Tongue (tissue), 2 donors: ENCODE data around the gene BMP7. TPM values are rescaled to one million over a fixed set of nuclear protein-coding genes. Genes with fewer than 3 reads are reported as not detected.
A peak's percentile ranks its signal among the peaks of the same experiment; 100 is the strongest.

Experiments used
- DNase-seq: peaks from one replicate; pipeline ENCODE4 v3.0.0-alpha.2; 2015
- total RNA-seq: library from RNA; depleted of rRNA; stranded (reverse); fragments of >200 nt; gene quantifications from one replicate; pipeline ENCODE4 v1.2.3, GENCODE V29; 2014

BMP7 gene
- total RNA-seq: 16.0 TPM

GRCh38 chr20:57266291-57267157 is at the start of gene BMP7:
Gene BMP7 (minus strand): TSS chr20:57266641. CDS start chr20:57266122, 519 bp downstream.
- DNase-seq: peak; percentile 75

GRCh38 chr20:57315976-57316480 is 49.6 kb upstream of the BMP7 start:
- DNase-seq: no peak

DNA sequence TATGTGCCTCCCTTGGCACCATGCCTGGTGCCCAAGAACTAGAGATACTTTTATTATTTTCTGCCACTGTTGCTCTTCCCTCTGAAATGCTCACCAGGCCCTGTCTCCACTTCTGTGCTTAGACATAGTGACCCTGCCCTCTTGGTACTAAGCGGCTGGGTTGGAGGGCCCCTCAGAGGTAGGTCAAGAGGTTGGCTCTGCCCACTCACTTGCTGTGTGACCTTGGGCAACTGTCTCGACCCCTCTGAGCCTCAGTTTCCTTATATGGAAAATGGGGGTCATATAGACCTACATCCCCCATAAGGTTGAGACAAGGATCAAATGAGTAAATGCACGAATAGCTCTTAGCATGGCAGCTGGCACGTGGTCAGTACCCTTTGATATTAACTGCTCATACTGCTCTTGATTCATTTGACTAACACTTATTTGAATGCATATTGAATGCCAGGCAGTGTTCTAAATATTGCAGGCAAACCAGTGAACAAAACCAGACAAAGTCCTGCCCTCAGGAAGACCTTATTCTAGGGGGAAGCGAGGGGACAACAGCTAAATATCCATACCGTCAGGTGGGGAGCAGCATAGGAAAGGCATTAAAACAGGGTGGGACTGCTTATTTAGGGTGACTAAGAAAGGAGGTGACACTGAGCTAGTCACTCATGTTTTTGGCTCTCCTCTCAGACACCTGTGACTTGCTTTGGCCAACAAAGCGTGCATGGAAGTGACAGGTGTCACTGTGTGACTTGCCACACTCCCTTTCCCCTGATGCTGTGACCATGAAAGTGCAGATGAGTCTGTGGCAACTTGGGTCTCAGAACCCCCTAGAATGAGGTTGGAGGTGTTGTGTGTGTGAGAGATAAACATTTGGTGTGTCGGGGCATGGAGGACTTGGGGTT is 48.9 kb upstream of the BMP7 start:
- no peak for DNase-seq

DNA sequence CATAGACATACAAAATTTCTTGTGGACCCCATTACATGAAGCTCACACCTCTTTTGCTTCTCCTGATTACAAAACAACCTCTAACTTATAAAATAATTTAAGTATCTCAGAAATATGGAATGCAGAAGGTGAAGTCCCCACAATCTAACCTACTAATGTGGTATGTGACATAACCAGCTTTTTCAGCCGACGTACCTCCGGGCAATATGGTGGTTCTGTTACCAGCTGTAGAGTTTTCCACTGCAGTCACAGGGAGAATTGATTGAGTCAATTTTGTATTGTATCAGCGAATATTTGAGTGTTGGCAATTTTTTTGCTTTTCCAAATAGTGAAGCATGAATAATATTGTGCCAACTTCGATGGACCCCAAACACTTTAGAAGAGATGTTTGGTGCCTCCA is 47.5 kb upstream of the BMP7 start:
- no peak for DNase-seq

GRCh38 chr20:57313230-57313629 is 46.8 kb upstream of the BMP7 start:
- no peak for DNase-seq

DNA sequence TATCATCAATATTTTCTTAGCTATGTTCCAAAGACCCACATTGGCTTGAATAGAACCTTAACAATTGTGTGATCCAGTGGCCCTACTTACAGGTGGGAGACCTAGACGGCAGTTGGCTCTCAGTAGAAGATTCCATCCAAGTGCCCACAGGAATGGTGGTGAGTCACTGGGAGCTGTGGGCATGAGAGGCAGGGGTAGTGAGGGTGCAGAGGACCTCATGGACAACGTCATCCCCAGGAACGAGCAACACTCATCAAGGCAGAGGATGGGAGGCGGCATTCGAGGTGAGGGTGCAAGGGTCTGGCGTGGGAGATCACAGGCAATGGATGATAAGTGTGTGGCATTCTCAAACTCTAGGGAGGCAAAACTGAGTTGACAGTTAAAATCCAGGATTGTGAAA is 45.7 kb upstream of the BMP7 start:
- no peak for DNase-seq

- DNase-seq: no peak
These were observed 44.5 kb upstream of the BMP7 start for GRCh38 chr20:57310821-57311514.

- no peak for DNase-seq
These were observed 43.2 kb upstream of the BMP7 start for GRCh38 chr20:57309544-57310115.

- DNase-seq: no peak
These were observed 42.2 kb upstream of the BMP7 start for GRCh38 chr20:57308451-57309271.

DNA sequence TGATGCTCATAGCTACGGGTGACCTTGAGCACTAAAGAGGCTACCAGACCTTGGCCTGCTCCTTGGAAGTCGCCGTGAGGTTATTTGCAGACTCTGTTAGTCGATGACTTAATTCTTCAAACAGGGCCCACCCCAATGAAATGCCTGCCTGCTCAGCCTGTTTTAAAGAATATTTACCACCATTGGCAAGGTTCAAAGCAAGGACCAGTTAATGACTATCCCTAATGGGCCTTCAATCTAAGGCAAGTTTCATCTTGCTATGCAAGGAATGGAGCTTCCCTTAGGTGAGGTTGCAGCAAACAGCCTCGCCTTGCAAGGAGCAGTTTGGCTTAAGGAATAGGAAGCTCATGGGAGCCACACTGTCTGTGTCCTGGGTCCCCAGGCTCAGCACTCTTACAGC is 40.3 kb upstream of the BMP7 start:
- DNase-seq: no peak

- DNase-seq: peak; percentile 41
These were observed 34.6 kb upstream of the BMP7 start for GRCh38 chr20:57301026-57301425.

DNA sequence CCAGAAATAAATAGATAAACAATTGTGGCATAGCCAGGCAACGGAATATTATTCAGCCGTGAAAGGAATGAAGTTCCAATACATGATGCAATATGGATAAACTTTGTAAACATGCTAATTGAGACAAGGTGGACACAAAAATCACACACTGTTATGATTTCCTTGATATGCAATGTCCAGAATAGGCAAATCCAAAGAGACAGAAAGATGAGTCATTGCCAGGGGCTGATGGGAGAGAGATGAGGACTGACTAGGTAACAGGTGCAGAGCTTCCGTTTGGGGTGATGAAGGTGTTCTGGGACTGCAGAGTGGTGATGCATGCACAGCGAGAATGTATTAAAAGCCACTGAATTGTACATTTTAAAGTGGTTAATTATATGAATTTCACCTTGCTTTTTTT is 32.0 kb upstream of the BMP7 start:
- no peak for DNase-seq

GRCh38 chr20:57294550-57294949 is 28.1 kb upstream of the BMP7 start:
- DNase-seq: no peak

DNA sequence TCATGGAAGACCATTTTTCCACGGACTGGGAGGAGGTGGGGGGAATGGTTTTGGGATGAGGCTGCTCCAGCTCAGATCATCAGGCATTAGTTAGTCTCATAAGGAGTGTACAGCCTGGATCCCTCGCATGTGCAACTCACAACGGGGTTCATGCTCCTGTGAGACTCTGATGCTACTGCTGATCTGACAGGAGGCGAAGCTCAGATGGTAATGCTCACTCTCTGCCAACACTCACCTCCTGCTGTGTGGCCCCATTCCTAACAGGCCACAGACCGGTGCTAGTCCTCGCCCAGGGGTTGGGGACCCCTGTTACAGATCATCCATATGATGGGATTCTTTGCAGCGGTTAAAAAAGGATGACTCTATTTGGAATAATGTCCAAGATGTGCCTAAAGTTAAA is 27.6 kb upstream of the BMP7 start:
- no peak for DNase-seq

GRCh38 chr20:57292611-57293010 is 26.2 kb upstream of the BMP7 start:
- DNase-seq: no peak

DNA sequence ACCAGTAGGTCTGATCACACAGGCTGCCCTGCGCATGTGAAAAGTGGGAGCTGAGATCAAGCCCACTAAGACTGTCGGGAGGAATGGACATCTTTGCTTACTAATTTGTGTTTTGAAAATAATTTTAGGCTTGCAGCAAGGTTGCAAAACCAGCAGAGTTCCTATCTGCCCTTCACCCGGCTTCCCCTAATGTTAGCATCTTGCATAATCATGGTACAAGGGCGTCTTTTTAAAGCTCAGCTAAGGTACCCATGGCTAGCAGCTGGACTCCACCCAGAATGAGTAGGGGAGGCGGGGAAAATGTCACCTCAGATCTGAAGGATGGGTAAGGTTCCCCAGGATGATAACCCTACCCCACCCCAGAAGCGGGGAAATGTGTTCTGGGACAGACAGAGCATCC is 25.3 kb upstream of the BMP7 start:
- no peak for DNase-seq

DNA sequence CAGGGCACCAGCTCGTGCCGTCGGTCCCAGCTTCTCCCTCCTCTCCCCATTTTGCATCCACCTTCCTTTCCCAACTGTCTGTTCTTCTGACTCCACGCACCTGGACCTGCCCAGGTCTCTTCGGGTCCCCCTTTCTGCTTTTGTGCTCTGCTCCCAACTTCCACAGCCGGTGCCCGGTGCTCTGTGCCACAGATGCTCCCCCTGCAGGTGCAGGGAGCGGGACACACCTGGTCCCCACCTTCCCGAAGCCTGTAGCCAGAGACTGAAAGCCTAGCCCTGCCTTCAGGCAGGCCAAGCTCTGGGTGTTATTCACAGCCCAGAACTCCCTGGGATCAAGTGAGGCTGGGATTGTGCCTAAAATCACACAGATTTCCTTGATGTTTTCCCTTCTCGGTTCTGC is 24.6 kb upstream of the BMP7 start:
- no peak for DNase-seq

DNA sequence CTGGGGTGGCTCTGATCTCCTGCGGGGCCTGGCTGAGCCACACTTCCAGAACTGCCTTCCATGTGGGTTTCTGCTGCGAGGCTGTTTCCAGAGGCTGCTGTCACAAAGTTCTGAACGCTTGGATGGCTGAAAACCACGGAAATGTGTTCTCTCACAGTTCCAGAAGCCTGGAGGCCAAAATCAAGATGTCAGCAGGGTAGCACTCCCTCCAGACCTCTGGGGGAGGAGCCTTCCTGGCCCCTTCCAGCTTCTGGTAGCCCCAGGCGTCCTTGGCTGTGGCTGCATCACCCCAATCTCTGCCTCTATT is 23.7 kb upstream of the BMP7 start:
- no peak for DNase-seq

GRCh38 chr20:57289391-57290177 is 23.1 kb upstream of the BMP7 start:
- no peak for DNase-seq

GRCh38 chr20:57288651-57289277 is 22.3 kb upstream of the BMP7 start:
- DNase-seq: no peak
